ENCODE measurements around the gene CYP2A13.

DNA sequence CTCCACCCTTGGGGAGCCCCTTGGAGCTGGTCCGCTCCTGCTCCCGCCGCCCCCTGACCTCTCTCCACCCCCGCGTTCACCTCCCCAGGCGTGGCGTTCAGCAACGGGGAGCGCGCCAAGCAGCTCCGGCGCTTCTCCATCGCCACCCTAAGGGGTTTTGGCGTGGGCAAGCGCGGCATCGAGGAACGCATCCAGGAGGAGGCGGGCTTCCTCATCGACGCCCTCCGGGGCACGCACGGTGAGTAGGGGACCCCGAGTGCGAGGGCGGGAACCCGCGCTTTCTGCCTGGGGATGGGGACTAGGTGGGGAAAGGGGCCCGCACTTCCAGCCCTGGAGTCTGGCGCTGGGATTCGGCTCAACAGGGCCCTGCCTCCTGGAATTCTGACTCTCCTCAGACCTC lies 1.7 kb downstream of the CYP2A13 start:
- TF ChIP-seq CTCF (IDR thresholded peaks at IDR 0.05) (no peak), ZFX (IDR thresholded peaks at IDR 0.05; ENCODE audit: borderline replicate concordance) (no peak)

All from 22Rv1 (cell line).